K562 (cell line): ENCODE results near the gene MRPL37. TPM values are rescaled to one million over a fixed set of nuclear protein-coding genes. Genes with fewer than 3 reads are reported as not detected.

Experiments used
- ARHGAP35 ChIP-seq: fragments of 450-650 bp; IDR thresholded peaks from 2 replicates; pipeline ENCODE4 v1.6.1; 2018; ENCODE audit not compliant: partially characterized antibody
- CREB3 ChIP-seq: fragments of 450-650 bp; conservative IDR thresholded peaks from 2 replicates; pipeline ENCODE4 v1.6.1; 2016; ENCODE audit warnings: missing genetic modification characterization, low read depth, mild to moderate bottlenecking, missing compliant biosample characterization, moderate library complexity
- ETS2 ChIP-seq: IDR thresholded peaks from 2 replicates; pipeline ENCODE4 v1.6.1; 2016; ENCODE audit warnings: borderline replicate concordance, missing genetic modification characterization, mild to moderate bottlenecking, moderate library complexity, missing compliant biosample characterization; ENCODE audit not compliant: poor library complexity, severe bottlenecking
- FOXK1 ChIP-seq: sonication (generic); formaldehyde crosslinking; IDR thresholded peaks from 2 replicates; pipeline ENCODE4 v1.8.0; 2022; ENCODE audit warnings: missing genetic modification reagents, mild to moderate bottlenecking, borderline replicate concordance
- GTF2A2 ChIP-seq: IDR thresholded peaks from 2 replicates; pipeline ENCODE4 v1.6.1; 2016; ENCODE audit warnings: mild to moderate bottlenecking, missing genetic modification characterization, missing compliant biosample characterization
- HDAC2 ChIP-seq: fragments of 450-650 bp; IDR thresholded peaks from 2 replicates; pipeline ENCODE4 v1.6.1; 2016; ENCODE audit warnings: mild to moderate bottlenecking
- HEY1 ChIP-seq: fragments of 250-450 bp; sonication (Bioruptor Pico); IDR thresholded peaks from 2 replicates; pipeline ENCODE4 v1.5.0; 2020; ENCODE audit warnings: mild to moderate bottlenecking, moderate library complexity, borderline replicate concordance
- IRF1 ChIP-seq: sonication (generic); formaldehyde crosslinking; IDR thresholded peaks from 2 replicates; pipeline ENCODE4 v1.8.0; 2022; ENCODE audit warnings: missing genetic modification reagents, mild to moderate bottlenecking, borderline replicate concordance
- MAFG ChIP-seq: fragments of 450-650 bp; conservative IDR thresholded peaks from 2 replicates; pipeline ENCODE4 v1.6.1; 2016; ENCODE audit warnings: missing genetic modification characterization, missing compliant biosample characterization
- NFIC ChIP-seq: fragments of 450-650 bp; IDR thresholded peaks from 2 replicates; pipeline ENCODE4 v1.6.1; 2017; ENCODE audit warnings: mild to moderate bottlenecking, inconsistent platforms
- NFRKB ChIP-seq: fragments of 450-650 bp; IDR thresholded peaks from 2 replicates; pipeline ENCODE4 v1.6.1; 2016; ENCODE audit warnings: low read depth
- PHTF2 ChIP-seq: fragments of 250-450 bp; sonication (Bioruptor Pico); IDR thresholded peaks from 2 replicates; pipeline ENCODE4 v1.5.0; 2021; ENCODE audit warnings: mild to moderate bottlenecking
- PURB ChIP-seq: sonication (generic); formaldehyde crosslinking; IDR thresholded peaks from 2 replicates; pipeline ENCODE4 v1.9.0; 2021; ENCODE audit warnings: low read depth, mild to moderate bottlenecking, missing genetic modification reagents
- PYGO2 ChIP-seq: fragments of 450-650 bp; IDR thresholded peaks from 2 replicates; pipeline ENCODE4 v1.6.1; 2016; ENCODE audit warnings: mild to moderate bottlenecking, missing genetic modification characterization, moderate library complexity, missing compliant biosample characterization
- RCOR1 ChIP-seq, 2 experiments: IDR thresholded peaks; 2 replicates each; pipeline ENCODE4 v1.6.1; 2012; ENCODE audit warnings: low read depth in 2 of 2, low read length in 2 of 2, borderline replicate concordance in 1 of 2, improper control_type of control experiment in 1 of 2
- SLC30A9 ChIP-seq: fragments of 250-450 bp; sonication (Bioruptor Pico); IDR thresholded peaks from 2 replicates; pipeline ENCODE4 v1.8.0; 2022; ENCODE audit warnings: mild to moderate bottlenecking, moderate library complexity
- SRSF7 ChIP-seq: fragments of 200-400 bp; formaldehyde crosslinking; optimal IDR thresholded peaks from 2 replicates; pipeline ENCODE3; 2017; ENCODE audit warnings: mild to moderate bottlenecking, low read depth, low read length
- YY1 ChIP-seq, 3 experiments: IDR thresholded peaks; 2 replicates each; pipeline ENCODE4 v1.6.1; 2011; ENCODE audit warnings: low read length in 2 of 3, mild to moderate bottlenecking in 2 of 3, moderate library complexity in 2 of 3, borderline replicate concordance in 1 of 3, control low read depth in 1 of 3, low read depth in 1 of 3; ENCODE audit not compliant: insufficient read depth in 3 of 3, insufficient replicate concordance in 2 of 3, control insufficient read depth in 1 of 3, insufficient read length in 1 of 3; ENCODE audit errors: extremely low read depth in 1 of 3
- ZFPM2 ChIP-seq: fragments of 250-450 bp; sonication (Bioruptor Pico); IDR thresholded peaks from 2 replicates; pipeline ENCODE4 v1.5.1; 2022; ENCODE audit warnings: mild to moderate bottlenecking
- ZFX ChIP-seq: sonication (generic); formaldehyde crosslinking; IDR thresholded peaks from 2 replicates; pipeline ENCODE4 v1.8.0; 2022; ENCODE audit warnings: mild to moderate bottlenecking, missing genetic modification reagents, moderate library complexity
- ZNF431 ChIP-seq: sonication (generic); formaldehyde crosslinking; IDR thresholded peaks from 2 replicates; pipeline ENCODE4 v1.8.0; 2022; ENCODE audit warnings: mild to moderate bottlenecking, missing genetic modification reagents
- ZNF507 ChIP-seq: conservative IDR thresholded peaks from 2 replicates; pipeline ENCODE4 v1.6.1; 2017; ENCODE audit warnings: missing genetic modification characterization, missing compliant biosample characterization
- ZNF609 ChIP-seq: sonication (generic); formaldehyde crosslinking; IDR thresholded peaks from 2 replicates; pipeline ENCODE4 v1.8.1; 2023; ENCODE audit warnings: missing genetic modification reagents, mild to moderate bottlenecking, borderline replicate concordance
- polyA plus RNA-seq, 8 experiments: library from polyadenylated mRNA; depleted of rRNA in 4 of 8; stranded (reverse) in 5 of 8; unstranded in 3 of 8; fragments of >200 nt; fragmentation: Nextera tagmentation in 2 of 8; fragmentation: Illumina TruSeq in 1 of 8; extraction: Ambion mirVana in 2 of 8; extraction: Trizol in 1 of 8; gene quantifications; 2 replicates each; pipeline versions ENCODE4 v1.2.1 to v1.2.3, GENCODE V29; 2011 to 2014; ENCODE audit warnings: inconsistent platforms in 1 of 8, missing spikeins in 1 of 8
- total RNA-seq, 7 experiments: library from RNA; depleted of rRNA in 6 of 7; stranded (reverse); fragments of >200 nt in 6 of 7; fragmentation: Illumina TruSeq in 2 of 7; extraction: Trizol in 2 of 7; gene quantifications; 2 replicates each; pipeline versions ENCODE4 v1.2.1 to v1.2.3, GENCODE V29; 2011 to 2021; ENCODE audit warnings: low replicate concordance in 1 of 7

MRPL37 gene
- total and polyA plus RNA-seq, 9 of the 15 experiments (the other 6 are each of a cell fraction or from before 2014, with no cell fraction given): 52.2 to 303 (median 180) TPM

DNA sequence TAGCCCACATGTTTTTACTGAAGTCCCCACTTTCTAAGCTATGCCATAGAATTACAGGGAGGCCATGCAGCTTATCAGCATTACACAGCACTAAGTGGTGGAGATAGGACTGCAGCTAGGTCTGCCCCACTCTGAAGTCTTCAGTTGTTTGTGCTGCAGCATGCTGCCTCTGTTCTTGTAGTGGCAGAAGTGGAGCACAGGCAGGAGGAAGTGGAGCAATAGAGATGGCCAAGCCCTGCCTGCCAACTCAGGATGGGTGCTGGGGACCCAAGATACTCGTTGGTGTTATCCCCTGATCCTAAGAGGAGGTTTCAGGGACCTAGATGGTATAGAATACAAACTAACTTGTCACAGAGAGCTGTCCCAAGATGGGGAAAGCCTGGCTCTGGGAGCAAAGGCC is 12.9 kb downstream of the MRPL37 start (continued):
- TF ChIP-seq PYGO2 (tag): no peak
- TF ChIP-seq ZFX: no peak
- no peak for TF ChIP-seq FOXK1
- TF ChIP-seq ETS2 (tag): no peak
- peak in 1 of 3 experiments; percentile 12 for TF ChIP-seq YY1 (IDR thresholded peaks at IDR 0.05; ENCODE audit: borderline replicate concordance in 1 of 3, control insufficient read depth in 1 of 3, extremely low read depth in 1 of 3, insufficient read depth in 3 of 3, insufficient read length in 1 of 3, insufficient replicate concordance in 2 of 3, low read depth in 1 of 3, low read length in 2 of 3)
- TF ChIP-seq ZNF609 (CRISPR knock-in tag): no peak
- TF ChIP-seq GTF2A2 (tag): no peak
- peak; percentile 40; the same call in 1 of the 2 replicates for TF ChIP-seq HDAC2
- no peak for TF ChIP-seq SLC30A9 (CRISPR knock-in tag)
- peak; percentile 43; the same call in 1 of the 2 replicates for TF ChIP-seq NFIC
- TF ChIP-seq IRF1: no peak
- TF ChIP-seq ZFPM2: no peak
- peak; percentile 68 for TF ChIP-seq MAFG (tag)
- no peak for TF ChIP-seq ZNF431 (CRISPR knock-in tag)
- TF ChIP-seq RCOR1 (IDR thresholded peaks at IDR 0.05; ENCODE audit: borderline replicate concordance in 1 of 2, low read depth in 2 of 2, low read length in 2 of 2): peak in 1 of 2 experiments; percentile 73; a peak in 1 of 4 replicates
- no peak for TF ChIP-seq NFRKB
- peak; percentile 81; the same call in 1 of the 2 replicates for TF ChIP-seq CREB3 (tag)
- no peak for TF ChIP-seq ZNF507 (tag)
- TF ChIP-seq SRSF7: no peak
- TF ChIP-seq PHTF2 (CRISPR knock-in tag): no peak
- TF ChIP-seq HEY1: no peak
- no peak for TF ChIP-seq PURB (CRISPR knock-in tag)
- TF ChIP-seq ARHGAP35: no peak
